HCT116 (cell line): ENCODE measurements around the gene FAM181A. TPM values are rescaled to one million over a fixed set of nuclear protein-coding genes. Genes with fewer than 3 reads are reported as not detected.

ENCODE experiments used
- ATAC-seq: fragments of 200-7000 bp; cut with Tn5 transposase; 2 replicates; pipeline ENCODE4 v1.9.1; 2020; ENCODE audit warnings: mild to moderate bottlenecking, moderate library complexity
- BruUV-seq: library from RNA; stranded (reverse); fragments of 400-500 nt; replicated peaks from 2 replicates; lab custom pipeline; 2021; lab: Mats Ljungman, UMichigan
- CTCF ChIA-PET: fragments of 300-600 bp; sonication (Branson Sonifier 250); formaldehyde crosslinking; loops from one replicate; lab custom pipeline; 2021; ENCODE audit warnings: antibody characterized with exemption; lab: Charles Lee
- POLR2A ChIA-PET: fragments of 300-600, 350-600 bp; sonication (Branson Sonifier 250); formaldehyde crosslinking; loops from one replicate; lab custom pipeline; 2021; ENCODE audit warnings: antibody characterized with exemption; lab: Charles Lee
- RAD21 ChIA-PET, 2 experiments: fragments of 300-600 bp; sonication (Branson Sonifier 250); formaldehyde crosslinking; loops; one replicate each; lab custom pipeline; 2023; ENCODE audit warnings: low total read pairs in 2 of 2; ENCODE audit not compliant: uncharacterized antibody in 2 of 2, unreplicated experiment in 2 of 2, low non-redundant PET in 1 of 2; lab: Charles Lee
- DNase-seq: peaks from one replicate; pipeline ENCODE4 v3.0.0-alpha.2; 2010; ENCODE audit warnings: low read depth, low spot score
- H2AFZ ChIP-seq: fragments of 200-600 bp; shearing (Covaris generic), sonication (generic); 2 replicates; pipeline ENCODE4 v1.6.1; 2017; ENCODE audit warnings: low read depth, mixed run types, mixed read lengths, antibody characterized with exemption, low read length; ENCODE audit not compliant: poor library complexity, severe bottlenecking
- H3K27ac ChIP-seq: 2 replicates; pipeline ENCODE4 v1.5.1; 2012; ENCODE audit warnings: low read depth, low read length
- H3K27me3 ChIP-seq: fragments of 200-600 bp; sonication (generic); 2 replicates; pipeline ENCODE4 v1.6.1; 2016; ENCODE audit warnings: mixed run types, low read length, mixed read lengths; ENCODE audit not compliant: insufficient read depth
- H3K36me3 ChIP-seq, 2 experiments: fragments of 200-500 bp in 1 of 2; fragments of 200-600 bp in 1 of 2; sonication (Bioruptor generic) in 1 of 2; sonication (generic) in 1 of 2; 2 replicates each; pipeline versions ENCODE4 v1.5.1 to v1.6.1; 2014 to 2016; ENCODE audit warnings: low read length in 2 of 2, inconsistent platforms in 1 of 2, mixed read lengths in 1 of 2, mixed run types in 1 of 2; ENCODE audit not compliant: insufficient read depth in 2 of 2, control insufficient read depth in 1 of 2
- H3K4me1 ChIP-seq, 2 experiments: fragments of 200-600 bp in 1 of 2; sonication (generic) in 1 of 2; 2 replicates each; pipeline versions ENCODE4 v1.5.1 to v1.6.1; 2012 to 2017; ENCODE audit warnings: low read length in 2 of 2, inconsistent platforms in 1 of 2, mild to moderate bottlenecking in 1 of 2, mixed read lengths in 1 of 2, mixed run types in 1 of 2, moderate library complexity in 1 of 2; ENCODE audit not compliant: insufficient read depth in 2 of 2, control insufficient read depth in 1 of 2
- H3K4me2 ChIP-seq: fragments of 200-600 bp; sonication (generic); 2 replicates; pipeline ENCODE4 v1.6.1; 2017; ENCODE audit warnings: mixed run types, low read length, mixed read lengths
- H3K4me3 ChIP-seq, 2 experiments: fragments of 200-600 bp in 1 of 2; sonication (generic) in 1 of 2; replicated peaks in 1 of 2; 2 replicates each; pipeline ENCODE4 v1.5.1; 2011 to 2016; ENCODE audit warnings: low read length in 2 of 2, control low read depth in 1 of 2, low read depth in 1 of 2, mild to moderate bottlenecking in 1 of 2, mixed read lengths in 1 of 2, mixed run types in 1 of 2
- H3K79me2 ChIP-seq: fragments of 200-600 bp; sonication (generic); 2 replicates; pipeline ENCODE4 v1.6.1; 2017; ENCODE audit warnings: mild to moderate bottlenecking, mixed run types, low read length, moderate library complexity, mixed read lengths; ENCODE audit not compliant: insufficient read depth
- H3K9ac ChIP-seq: fragments of 200-600 bp; sonication (generic); 2 replicates; pipeline ENCODE4 v1.6.1; 2016; ENCODE audit warnings: low read length, mixed read lengths
- H3K9me2 ChIP-seq: fragments of 200-600 bp; sonication (generic), shearing (Covaris generic); 2 replicates; pipeline ENCODE4 v1.6.1; 2017; ENCODE audit warnings: mixed run types, mild to moderate bottlenecking, moderate library complexity; ENCODE audit not compliant: insufficient read depth
- H3K9me3 ChIP-seq, 2 experiments: fragments of 200-500 bp in 1 of 2; fragments of 200-600 bp in 1 of 2; sonication (Bioruptor generic) in 1 of 2; sonication (generic) in 1 of 2; 2 replicates each; pipeline ENCODE4 v1.6.1; 2014 to 2017; ENCODE audit warnings: low read length in 2 of 2, mixed read lengths in 2 of 2, inconsistent platforms in 1 of 2, low read depth in 1 of 2, mild to moderate bottlenecking in 1 of 2, mixed run types in 1 of 2, moderate library complexity in 1 of 2; ENCODE audit not compliant: control insufficient read depth in 1 of 2, insufficient read depth in 1 of 2
- H4K20me1 ChIP-seq: fragments of 200-600 bp; sonication (generic), shearing (Covaris generic); 2 replicates; pipeline ENCODE4 v1.6.1; 2017; ENCODE audit warnings: mixed run types, mild to moderate bottlenecking, moderate library complexity; ENCODE audit not compliant: insufficient read depth
- CBX3 ChIP-seq: IDR thresholded peaks from 2 replicates; pipeline ENCODE4 v1.6.1; 2012; ENCODE audit warnings: low read depth
- EZH2 ChIP-seq: fragments of 200-600 bp; sonication (generic); IDR thresholded peaks from 2 replicates; pipeline ENCODE4 v1.6.1; 2017; ENCODE audit warnings: antibody characterized with exemption, mixed run types
- JUND ChIP-seq: IDR thresholded peaks from 2 replicates; pipeline ENCODE4 v1.6.1; 2012
- RAD21 ChIP-seq: IDR thresholded peaks from 2 replicates; pipeline ENCODE4 v1.6.1; 2012; ENCODE audit warnings: low read depth, mild to moderate bottlenecking
- YY1 ChIP-seq: IDR thresholded peaks from 2 replicates; pipeline ENCODE4 v1.6.1; 2011; ENCODE audit warnings: low read length, low read depth, moderate library complexity, mild to moderate bottlenecking; ENCODE audit not compliant: insufficient replicate concordance; ENCODE audit errors: extremely low read depth
- ZFX ChIP-seq: fragments of 450-650 bp; IDR thresholded peaks from 2 replicates; pipeline ENCODE4 v1.6.1; 2017
- intact Hi-C: fragments of 100-400 bp; cut with micrococcal nuclease; formaldehyde crosslinking; loops from 2 replicates; pipeline ENCODE4 v1.10.0; 2022
- total RNA-seq: library from RNA; stranded (reverse); gene quantifications from one replicate; pipeline ENCODE4 v1.2.1, GENCODE V29; 2021; ENCODE audit not compliant: unreplicated experiment
- TF ChIP-seq, protein P1 (sequence below), 3 experiments: fragments of 200-600 bp in 1 of 3; sonication (generic) in 1 of 3; IDR thresholded peaks in 2 of 3; conservative IDR thresholded peaks in 1 of 3; 2 replicates each; pipeline ENCODE4 v1.5.1; 2012 to 2017; ENCODE audit warnings: low read depth in 2 of 3, low read length in 2 of 3, antibody characterized with exemption in 1 of 3, borderline replicate concordance in 1 of 3, control low read depth in 1 of 3, mild to moderate bottlenecking in 1 of 3, mixed read lengths in 1 of 3, mixed run types in 1 of 3, moderate library complexity in 1 of 3; ENCODE audit not compliant: insufficient read depth in 1 of 3
- TF ChIP-seq, protein P2 (sequence below): IDR thresholded peaks from 2 replicates; pipeline ENCODE4 v1.6.1; 2011; ENCODE audit warnings: mild to moderate bottlenecking, low read length, moderate library complexity; ENCODE audit not compliant: insufficient replicate concordance; ENCODE audit errors: extremely low read depth
- TF ChIP-seq, protein P3 (sequence below): IDR thresholded peaks from 2 replicates; pipeline ENCODE4 v1.6.1; 2012; ENCODE audit warnings: low read depth

FAM181A gene
- total RNA-seq, 1 experiment from 2014 or later: not detected

DNA sequence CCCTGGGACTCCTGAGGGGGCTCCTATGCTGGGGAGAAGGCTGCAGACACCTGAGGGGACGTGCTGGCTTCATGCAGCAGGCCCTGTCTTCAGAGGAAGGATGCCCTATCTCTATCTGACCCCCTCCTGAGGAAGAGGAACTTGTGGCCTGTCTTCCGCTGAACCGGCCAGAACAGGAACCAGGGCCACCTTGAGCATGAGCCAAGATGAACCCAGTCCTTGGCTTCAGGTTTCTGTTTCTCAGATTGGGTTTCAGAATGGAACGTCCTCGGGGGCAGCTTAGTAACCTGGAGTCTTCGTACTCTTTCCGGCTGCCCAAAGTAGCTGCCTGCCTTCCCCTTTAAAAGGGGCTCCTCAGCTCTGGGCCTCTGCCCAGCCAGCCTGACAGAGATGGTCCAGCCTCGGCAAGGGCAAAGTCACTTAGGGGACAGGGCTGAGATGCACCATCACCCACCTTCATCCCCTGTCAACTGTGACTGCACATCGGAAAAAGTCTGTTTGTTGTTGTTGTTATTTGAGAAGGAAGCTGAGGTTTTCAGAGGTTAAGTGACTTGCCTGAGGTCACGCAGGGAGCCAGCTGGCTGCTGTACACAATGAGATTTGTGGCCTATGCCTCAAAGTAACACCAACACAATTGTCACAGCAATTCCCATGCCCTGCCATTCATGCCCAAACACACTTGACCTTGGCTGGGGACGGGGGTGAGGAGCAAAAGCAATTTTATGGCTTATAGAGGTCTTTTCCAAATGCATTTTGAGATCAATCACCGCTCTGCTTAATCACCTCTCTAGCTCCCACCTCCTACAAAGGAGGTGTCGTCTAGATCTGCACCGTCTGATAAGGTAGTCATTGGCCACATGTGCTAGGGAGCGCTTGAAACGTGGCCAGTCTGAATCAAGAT lies 35.8 kb downstream of the FAM181A start:
- ATAC-seq: no peak
- Histone ChIP-seq H3K9me3 (no peaks in the 10 kb centered on the region), H3K4me2 (peak overlapping the region; percentile 9; the same call in 1 of the 2 replicates)

DNA sequence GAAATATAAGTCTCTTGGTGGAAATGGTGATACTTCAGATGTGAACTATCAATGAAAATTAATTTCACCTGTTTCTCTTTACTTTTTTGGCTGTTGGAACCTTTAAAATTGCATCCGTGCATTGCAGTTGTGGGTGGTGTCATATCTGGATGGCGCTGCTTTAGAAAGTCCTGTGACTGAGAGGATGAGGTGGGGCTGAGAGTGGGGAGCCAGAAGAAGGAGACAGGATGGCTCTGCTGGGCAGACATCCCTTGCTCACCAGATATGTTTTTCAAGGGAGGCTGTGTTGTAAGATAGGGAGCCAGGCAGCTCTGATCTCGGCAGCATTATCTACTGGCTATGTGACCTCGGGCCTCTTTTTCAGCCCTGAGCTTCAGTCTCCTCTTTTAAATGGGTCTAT lies 36.5 kb downstream of the FAM181A start:
- Histone ChIP-seq H3K27ac (no peak overlapping the region), H3K27me3 (no peaks in the 10 kb centered on the region), H4K20me1 (no peaks in the 10 kb centered on the region), H3K4me1 (peaks cover 17 to 57% of the 10 kb centered on the region in 2 experiments), H3K9me2 (no peaks in the 10 kb centered on the region), H3K9me3 (no peaks in the 10 kb centered on the region), H3K79me2 (no peaks in the 10 kb centered on the region), H3K9ac (no peak overlapping the region), H2AFZ (no peak overlapping the region), H3K4me3 (no peak overlapping the region), H3K36me3 (no peaks in the 10 kb centered on the region), H3K4me2 (no peak overlapping the region)
- ChIA-PET CTCF (interaction anchor here (0.7 to 1.8 kb wide), 2 partner anchors 24 to 28 kb away, joined by 3 to 6 read pairs; no protein-coding TSS in a partner anchor), RAD21 (no interaction called here), POLR2A (no interaction called here)
- no TSS peak for BruUV-seq
- intact Hi-C loops: no loop called here
- ATAC-seq (no peak), DNase-seq (no peak)
- TF ChIP-seq YY1: no peak
- no peak for TF ChIP-seq RAD21
- TF ChIP-seq, protein P1, sequence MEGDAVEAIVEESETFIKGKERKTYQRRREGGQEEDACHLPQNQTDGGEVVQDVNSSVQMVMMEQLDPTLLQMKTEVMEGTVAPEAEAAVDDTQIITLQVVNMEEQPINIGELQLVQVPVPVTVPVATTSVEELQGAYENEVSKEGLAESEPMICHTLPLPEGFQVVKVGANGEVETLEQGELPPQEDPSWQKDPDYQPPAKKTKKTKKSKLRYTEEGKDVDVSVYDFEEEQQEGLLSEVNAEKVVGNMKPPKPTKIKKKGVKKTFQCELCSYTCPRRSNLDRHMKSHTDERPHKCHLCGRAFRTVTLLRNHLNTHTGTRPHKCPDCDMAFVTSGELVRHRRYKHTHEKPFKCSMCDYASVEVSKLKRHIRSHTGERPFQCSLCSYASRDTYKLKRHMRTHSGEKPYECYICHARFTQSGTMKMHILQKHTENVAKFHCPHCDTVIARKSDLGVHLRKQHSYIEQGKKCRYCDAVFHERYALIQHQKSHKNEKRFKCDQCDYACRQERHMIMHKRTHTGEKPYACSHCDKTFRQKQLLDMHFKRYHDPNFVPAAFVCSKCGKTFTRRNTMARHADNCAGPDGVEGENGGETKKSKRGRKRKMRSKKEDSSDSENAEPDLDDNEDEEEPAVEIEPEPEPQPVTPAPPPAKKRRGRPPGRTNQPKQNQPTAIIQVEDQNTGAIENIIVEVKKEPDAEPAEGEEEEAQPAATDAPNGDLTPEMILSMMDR (IDR thresholded peaks at IDR 0.05 in 2 of 3, conservative IDR thresholded peaks at IDR 0.05 in 1 of 3; ENCODE audit: borderline replicate concordance in 1 of 3, insufficient read depth in 1 of 3, low read depth in 2 of 3, low read length in 2 of 3): no peak
- TF ChIP-seq JUND: no peak
- TF ChIP-seq, protein P2, sequence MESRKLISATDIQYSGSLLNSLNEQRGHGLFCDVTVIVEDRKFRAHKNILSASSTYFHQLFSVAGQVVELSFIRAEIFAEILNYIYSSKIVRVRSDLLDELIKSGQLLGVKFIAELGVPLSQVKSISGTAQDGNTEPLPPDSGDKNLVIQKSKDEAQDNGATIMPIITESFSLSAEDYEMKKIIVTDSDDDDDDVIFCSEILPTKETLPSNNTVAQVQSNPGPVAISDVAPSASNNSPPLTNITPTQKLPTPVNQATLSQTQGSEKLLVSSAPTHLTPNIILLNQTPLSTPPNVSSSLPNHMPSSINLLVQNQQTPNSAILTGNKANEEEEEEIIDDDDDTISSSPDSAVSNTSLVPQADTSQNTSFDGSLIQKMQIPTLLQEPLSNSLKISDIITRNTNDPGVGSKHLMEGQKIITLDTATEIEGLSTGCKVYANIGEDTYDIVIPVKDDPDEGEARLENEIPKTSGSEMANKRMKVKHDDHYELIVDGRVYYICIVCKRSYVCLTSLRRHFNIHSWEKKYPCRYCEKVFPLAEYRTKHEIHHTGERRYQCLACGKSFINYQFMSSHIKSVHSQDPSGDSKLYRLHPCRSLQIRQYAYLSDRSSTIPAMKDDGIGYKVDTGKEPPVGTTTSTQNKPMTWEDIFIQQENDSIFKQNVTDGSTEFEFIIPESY: no peak
- TF ChIP-seq, protein P3, sequence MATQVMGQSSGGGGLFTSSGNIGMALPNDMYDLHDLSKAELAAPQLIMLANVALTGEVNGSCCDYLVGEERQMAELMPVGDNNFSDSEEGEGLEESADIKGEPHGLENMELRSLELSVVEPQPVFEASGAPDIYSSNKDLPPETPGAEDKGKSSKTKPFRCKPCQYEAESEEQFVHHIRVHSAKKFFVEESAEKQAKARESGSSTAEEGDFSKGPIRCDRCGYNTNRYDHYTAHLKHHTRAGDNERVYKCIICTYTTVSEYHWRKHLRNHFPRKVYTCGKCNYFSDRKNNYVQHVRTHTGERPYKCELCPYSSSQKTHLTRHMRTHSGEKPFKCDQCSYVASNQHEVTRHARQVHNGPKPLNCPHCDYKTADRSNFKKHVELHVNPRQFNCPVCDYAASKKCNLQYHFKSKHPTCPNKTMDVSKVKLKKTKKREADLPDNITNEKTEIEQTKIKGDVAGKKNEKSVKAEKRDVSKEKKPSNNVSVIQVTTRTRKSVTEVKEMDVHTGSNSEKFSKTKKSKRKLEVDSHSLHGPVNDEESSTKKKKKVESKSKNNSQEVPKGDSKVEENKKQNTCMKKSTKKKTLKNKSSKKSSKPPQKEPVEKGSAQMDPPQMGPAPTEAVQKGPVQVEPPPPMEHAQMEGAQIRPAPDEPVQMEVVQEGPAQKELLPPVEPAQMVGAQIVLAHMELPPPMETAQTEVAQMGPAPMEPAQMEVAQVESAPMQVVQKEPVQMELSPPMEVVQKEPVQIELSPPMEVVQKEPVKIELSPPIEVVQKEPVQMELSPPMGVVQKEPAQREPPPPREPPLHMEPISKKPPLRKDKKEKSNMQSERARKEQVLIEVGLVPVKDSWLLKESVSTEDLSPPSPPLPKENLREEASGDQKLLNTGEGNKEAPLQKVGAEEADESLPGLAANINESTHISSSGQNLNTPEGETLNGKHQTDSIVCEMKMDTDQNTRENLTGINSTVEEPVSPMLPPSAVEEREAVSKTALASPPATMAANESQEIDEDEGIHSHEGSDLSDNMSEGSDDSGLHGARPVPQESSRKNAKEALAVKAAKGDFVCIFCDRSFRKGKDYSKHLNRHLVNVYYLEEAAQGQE: no peak
- no peak for TF ChIP-seq EZH2
- TF ChIP-seq CBX3: no peak

More for the DNA sequence above, 35.8 kb downstream of the FAM181A start:
- no peak for TF ChIP-seq CBX3
- TF ChIP-seq ZFX: no peak
- ChIA-PET POLR2A (no interaction called here), CTCF (interaction anchor here (0.6 to 1.8 kb wide), 2 partner anchors 21 to 23 kb away, joined by 3 to 6 read pairs; no protein-coding TSS in a partner anchor), RAD21 (no interaction called here)
- no peak for DNase-seq
- H3K79me2 ChIP-seq: no peaks in the 10 kb centered on the region
- no peaks in the 10 kb centered on the region for H4K20me1 ChIP-seq
- no TSS peak for BruUV-seq
- no peaks in the 10 kb centered on the region for H3K27me3 ChIP-seq
- H3K36me3 ChIP-seq: no peaks in the 10 kb centered on the region
- no peak overlapping the region for H3K27ac ChIP-seq
- intact Hi-C loops: no loop called here
- no peaks in the 10 kb centered on the region for H3K9me2 ChIP-seq
- no peak overlapping the region for H2AFZ ChIP-seq
- H3K4me3 ChIP-seq: no peak overlapping the region
- H3K4me1 ChIP-seq: peaks cover 19 to 65% of the 10 kb centered on the region in 2 experiments
- no peak overlapping the region for H3K9ac ChIP-seq
